Osteocyte (in vitro differentiated cells): ENCODE results near the gene ALKBH5. TPM values are rescaled to one million over a fixed set of nuclear protein-coding genes. Genes with fewer than 3 reads are reported as not detected.

ENCODE experiments used
- DNase-seq: peaks from one replicate; pipeline ENCODE4 v3.0.0; 2021; ENCODE audit warnings: mixed read lengths; ENCODE audit not compliant: unreplicated experiment; ENCODE audit errors: extremely low spot score
- H3K27ac Mint-ChIP-seq: one replicate; pipeline ENCODE4 v1.8.0; 2021; ENCODE audit warnings: mild to moderate bottlenecking, mixed read lengths; ENCODE audit not compliant: unreplicated experiment
- H3K27me3 Mint-ChIP-seq: one replicate; pipeline ENCODE4 v1.8.0; 2021; ENCODE audit warnings: mixed read lengths; ENCODE audit not compliant: unreplicated experiment
- H3K36me3 Mint-ChIP-seq: one replicate; pipeline ENCODE4 v1.8.0; 2021; ENCODE audit warnings: mixed read lengths; ENCODE audit not compliant: unreplicated experiment
- H3K4me1 Mint-ChIP-seq: one replicate; pipeline ENCODE4 v1.8.0; 2021; ENCODE audit warnings: mixed read lengths; ENCODE audit not compliant: unreplicated experiment
- H3K4me3 Mint-ChIP-seq: one replicate; pipeline ENCODE4 v1.8.0; 2021; ENCODE audit warnings: mild to moderate bottlenecking, moderate library complexity, mixed read lengths; ENCODE audit not compliant: unreplicated experiment
- H3K9me3 Mint-ChIP-seq: one replicate; pipeline ENCODE4 v1.8.0; 2021; ENCODE audit warnings: mixed read lengths; ENCODE audit not compliant: unreplicated experiment
- total RNA-seq: library from RNA; stranded (reverse); gene quantifications from 2 replicates; pipeline ENCODE4 v1.2.1, GENCODE V29; 2021
- TF ChIP-seq, protein P1 (sequence below): fragments of 200-600 bp; sonication (generic); IDR thresholded peaks from 2 replicates; pipeline ENCODE4 v1.5.0; 2021; ENCODE audit warnings: antibody characterized with exemption, mild to moderate bottlenecking, moderate library complexity

ALKBH5 gene
- total RNA-seq, 1 donor from 2014 or later = 89.4 TPM

DNA sequence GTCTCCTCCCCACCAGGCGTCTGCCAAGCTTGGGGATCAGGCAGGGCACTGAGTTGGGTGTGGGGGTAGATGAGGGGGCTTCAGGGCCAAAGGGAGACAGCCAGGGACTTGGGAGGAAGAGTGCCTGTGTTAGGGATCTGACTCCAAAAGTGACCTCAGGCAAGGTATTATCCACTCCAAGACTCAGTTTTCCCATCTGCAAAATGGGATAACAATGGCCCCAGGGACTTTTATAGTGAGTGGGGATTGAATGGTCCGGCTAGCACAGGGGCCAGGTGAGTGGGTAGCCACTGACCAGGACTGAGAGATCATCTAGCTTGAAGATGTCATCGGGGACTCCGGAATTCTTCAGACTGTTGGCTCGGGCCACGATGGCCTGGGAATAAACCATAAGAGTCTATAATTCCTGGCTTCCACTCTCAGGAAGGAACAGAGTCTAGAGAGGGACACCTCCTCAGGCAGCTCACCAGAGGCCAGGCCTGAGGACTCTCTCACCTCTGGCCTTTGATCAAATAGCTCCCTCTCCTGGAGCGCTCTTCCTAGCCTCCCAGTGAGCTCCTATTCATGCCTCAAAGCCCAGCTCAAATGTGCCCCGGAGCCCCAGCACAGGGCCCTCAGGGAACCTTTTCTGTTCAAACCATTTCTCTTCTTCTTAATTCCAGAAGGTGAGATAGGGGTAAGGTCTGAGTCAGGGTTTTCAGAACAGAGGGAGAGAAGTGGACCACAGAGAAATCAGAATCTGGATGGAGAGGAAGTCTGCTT lies 71.4 kb downstream of the ALKBH5 start:
- H3K9me3 Mint-ChIP-seq = no peaks in the 10 kb centered on the region

DNA sequence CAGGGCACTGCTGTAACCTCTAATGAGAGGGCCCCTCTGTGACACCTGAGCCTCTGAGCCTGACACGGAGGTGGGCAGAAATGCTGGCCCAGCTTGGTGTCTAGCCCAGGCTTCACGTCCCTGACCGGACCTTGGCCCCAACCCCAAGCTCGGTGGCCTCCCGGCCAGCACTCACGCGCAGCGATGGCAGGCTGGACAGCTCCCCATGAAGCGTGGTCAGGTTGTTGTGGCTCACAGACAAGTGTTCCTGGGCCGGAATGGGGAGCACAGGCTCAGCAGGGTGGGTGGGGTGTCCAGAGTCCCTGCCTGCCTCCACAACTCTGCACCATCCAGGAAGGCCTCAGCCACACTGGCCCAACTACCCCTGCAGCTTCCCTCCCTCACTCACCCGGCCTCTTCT lies 72.7 kb downstream of the ALKBH5 start:
- no peaks in the 10 kb centered on the region for H3K27me3 Mint-ChIP-seq
- no peak for DNase-seq
- peaks cover 24% of the 10 kb centered on the region for H3K4me1 Mint-ChIP-seq
- H3K36me3 Mint-ChIP-seq = peaks cover 8% of the 10 kb centered on the region
- H3K4me3 Mint-ChIP-seq = no peak overlapping the region
- H3K27ac Mint-ChIP-seq = no peak overlapping the region
- H3K9me3 Mint-ChIP-seq = no peaks in the 10 kb centered on the region
- TF ChIP-seq, protein P1, sequence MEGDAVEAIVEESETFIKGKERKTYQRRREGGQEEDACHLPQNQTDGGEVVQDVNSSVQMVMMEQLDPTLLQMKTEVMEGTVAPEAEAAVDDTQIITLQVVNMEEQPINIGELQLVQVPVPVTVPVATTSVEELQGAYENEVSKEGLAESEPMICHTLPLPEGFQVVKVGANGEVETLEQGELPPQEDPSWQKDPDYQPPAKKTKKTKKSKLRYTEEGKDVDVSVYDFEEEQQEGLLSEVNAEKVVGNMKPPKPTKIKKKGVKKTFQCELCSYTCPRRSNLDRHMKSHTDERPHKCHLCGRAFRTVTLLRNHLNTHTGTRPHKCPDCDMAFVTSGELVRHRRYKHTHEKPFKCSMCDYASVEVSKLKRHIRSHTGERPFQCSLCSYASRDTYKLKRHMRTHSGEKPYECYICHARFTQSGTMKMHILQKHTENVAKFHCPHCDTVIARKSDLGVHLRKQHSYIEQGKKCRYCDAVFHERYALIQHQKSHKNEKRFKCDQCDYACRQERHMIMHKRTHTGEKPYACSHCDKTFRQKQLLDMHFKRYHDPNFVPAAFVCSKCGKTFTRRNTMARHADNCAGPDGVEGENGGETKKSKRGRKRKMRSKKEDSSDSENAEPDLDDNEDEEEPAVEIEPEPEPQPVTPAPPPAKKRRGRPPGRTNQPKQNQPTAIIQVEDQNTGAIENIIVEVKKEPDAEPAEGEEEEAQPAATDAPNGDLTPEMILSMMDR = no peak

More for the DNA sequence above, 71.4 kb downstream of the ALKBH5 start:
- TF ChIP-seq, protein P1 = no peak
- H3K27ac Mint-ChIP-seq = no peak overlapping the region
- H3K4me3 Mint-ChIP-seq = no peak overlapping the region
- DNase-seq = no peak
- H3K36me3 Mint-ChIP-seq = peaks cover 14% of the 10 kb centered on the region
- no peaks in the 10 kb centered on the region for H3K27me3 Mint-ChIP-seq
- H3K4me1 Mint-ChIP-seq = peaks cover 20% of the 10 kb centered on the region

DNA sequence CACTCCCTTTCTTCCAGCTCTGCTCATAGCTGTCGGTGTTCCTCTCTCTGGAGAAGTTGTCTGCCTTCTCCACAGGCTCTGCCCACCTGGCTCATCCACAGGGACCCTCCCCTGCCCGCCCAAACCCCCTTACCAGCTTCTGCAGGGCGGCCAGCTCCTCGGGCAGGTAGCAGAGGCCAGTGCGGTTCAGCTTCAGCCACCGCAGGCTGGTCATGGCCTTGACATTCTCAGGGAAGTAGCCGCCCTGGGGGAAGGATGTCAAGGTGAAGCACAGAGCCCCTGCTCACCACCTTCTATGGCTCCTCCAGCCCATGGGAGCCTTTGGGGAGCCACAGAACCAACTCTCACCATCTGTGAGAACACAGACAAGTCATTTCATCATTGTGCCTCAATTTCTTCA lies 73.1 kb downstream of the ALKBH5 start:
- H3K36me3 Mint-ChIP-seq = peaks cover 6% of the 10 kb centered on the region
- TF ChIP-seq, protein P1 = no peak
- H3K4me1 Mint-ChIP-seq = peaks cover 28% of the 10 kb centered on the region
- peak overlapping the region; percentile 89 for H3K27ac Mint-ChIP-seq
- no peaks in the 10 kb centered on the region for H3K9me3 Mint-ChIP-seq
- no peaks in the 10 kb centered on the region for H3K27me3 Mint-ChIP-seq
- H3K4me3 Mint-ChIP-seq = peak overlapping the region; percentile 94
- DNase-seq = no peak

DNA sequence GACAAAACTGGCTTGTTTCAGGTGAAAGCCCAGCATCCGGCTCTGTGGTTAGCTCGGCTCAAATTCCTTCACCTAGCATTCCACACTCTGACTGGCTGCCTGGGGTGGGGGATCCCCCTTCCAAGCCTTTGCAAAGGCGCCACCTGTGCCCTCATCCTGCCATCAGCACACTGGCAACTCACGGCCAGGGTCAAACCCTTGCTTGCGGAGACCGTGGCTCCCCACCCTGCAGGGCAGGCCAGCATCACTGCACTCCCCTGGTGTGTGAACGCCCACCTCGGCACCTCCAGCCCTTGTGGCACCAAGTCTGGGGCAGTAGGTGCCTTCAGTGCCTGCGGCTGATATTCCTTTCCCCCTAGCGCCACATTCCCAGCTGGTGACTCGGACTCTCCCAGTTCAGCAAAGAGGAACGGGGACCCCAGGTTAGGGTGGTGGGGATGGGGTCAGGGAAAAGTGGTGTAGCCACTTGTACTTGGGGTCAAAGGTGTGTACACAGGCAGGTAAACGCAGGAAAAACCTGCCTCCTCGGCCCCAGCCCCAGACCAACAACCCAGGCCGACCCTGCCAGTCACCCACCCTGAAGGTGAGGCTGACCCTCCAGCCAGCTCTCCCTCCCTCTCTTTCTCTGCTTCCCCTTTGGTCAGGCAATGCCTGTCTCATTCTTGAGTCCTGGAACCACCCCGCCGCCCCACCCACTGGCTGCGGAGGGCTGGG lies 73.8 kb downstream of the ALKBH5 start:
- peak overlapping the region; percentile 94 for H3K4me3 Mint-ChIP-seq
- no peaks in the 10 kb centered on the region for H3K9me3 Mint-ChIP-seq
- H3K4me1 Mint-ChIP-seq = peaks cover 32% of the 10 kb centered on the region
- H3K27me3 Mint-ChIP-seq = no peaks in the 10 kb centered on the region
- DNase-seq = no peak
- peak overlapping the region; percentile 89 for H3K27ac Mint-ChIP-seq
- peaks cover 5% of the 10 kb centered on the region for H3K36me3 Mint-ChIP-seq
- TF ChIP-seq, protein P1 = no peak

DNA sequence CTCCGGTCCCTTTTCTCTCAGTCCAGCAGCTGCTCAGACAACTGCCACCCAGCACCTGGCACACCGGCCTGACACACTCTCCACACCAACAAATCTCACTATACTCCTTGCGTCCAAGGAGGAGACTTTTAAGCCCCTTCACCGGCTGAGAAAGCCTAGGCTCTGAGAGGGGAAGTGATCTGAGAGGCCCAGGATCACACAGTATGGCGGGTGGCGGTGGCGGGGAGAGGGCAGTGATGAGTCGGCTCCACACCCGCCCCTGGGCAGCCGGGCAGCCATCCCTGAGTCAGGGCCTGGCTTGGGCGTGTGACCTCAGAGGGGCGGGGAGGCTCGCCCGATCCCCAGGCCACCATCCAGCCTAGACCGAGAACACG lies 74.3 kb downstream of the ALKBH5 start:
- H3K27ac Mint-ChIP-seq = peak overlapping the region; percentile 89
- peaks cover 5% of the 10 kb centered on the region for H3K36me3 Mint-ChIP-seq
- no peaks in the 10 kb centered on the region for H3K9me3 Mint-ChIP-seq
- H3K27me3 Mint-ChIP-seq = no peaks in the 10 kb centered on the region
- TF ChIP-seq, protein P1 = no peak
- no peak for DNase-seq
- H3K4me1 Mint-ChIP-seq = peaks cover 33% of the 10 kb centered on the region
- H3K4me3 Mint-ChIP-seq = peak overlapping the region; percentile 94
